Liver (tissue), 9 donors: ENCODE measurements around the gene TACO1. TPM values are rescaled to one million over a fixed set of nuclear protein-coding genes. Genes with fewer than 3 reads are reported as not detected.

Source experiments
- DNase-seq: peaks from one replicate; pipeline ENCODE4 v3.0.0-alpha.2; 2017; ENCODE audit warnings: low spot score
- H3K27ac ChIP-seq, 2 donors: one replicate each; pipeline ENCODE4 v1.7.0; 2013; ENCODE audit warnings: inconsistent platforms in 2 of 2, low read length in 2 of 2, control low read depth in 1 of 2, low read depth in 1 of 2, mild to moderate bottlenecking in 1 of 2
- H3K27me3 ChIP-seq, 4 donors: one replicate each; pipeline versions ENCODE4 v1.6.1 to v1.7.0; 2013; ENCODE audit warnings: low read length in 3 of 4, inconsistent platforms in 1 of 4, mild to moderate bottlenecking in 1 of 4, moderate library complexity in 1 of 4; ENCODE audit not compliant: control insufficient read depth in 4 of 4, insufficient read depth in 4 of 4
- H3K36me3 ChIP-seq, 4 donors: one replicate each; pipeline versions ENCODE4 v1.6.1 to v1.7.0; 2013; ENCODE audit warnings: low read length in 3 of 4, mild to moderate bottlenecking in 3 of 4, low read depth in 1 of 4, moderate library complexity in 1 of 4; ENCODE audit not compliant: control insufficient read depth in 4 of 4, insufficient read depth in 3 of 4
- H3K4me1 ChIP-seq, 4 donors: one replicate each; pipeline versions ENCODE4 v1.6.1 to v1.7.0; 2013; ENCODE audit warnings: low read length in 3 of 4, mild to moderate bottlenecking in 3 of 4, moderate library complexity in 1 of 4; ENCODE audit not compliant: control insufficient read depth in 4 of 4, insufficient read depth in 4 of 4
- H3K4me3 ChIP-seq, 3 donors: one replicate each; pipeline versions ENCODE4 v1.6.1 to v1.7.0; 2013; ENCODE audit warnings: low read length in 3 of 3, control low read depth in 1 of 3, low read depth in 1 of 3, mild to moderate bottlenecking in 1 of 3
- H3K9ac ChIP-seq, 2 donors: one replicate each; pipeline ENCODE4 v1.7.0; 2013; ENCODE audit warnings: low read length in 2 of 2, mild to moderate bottlenecking in 2 of 2, moderate library complexity in 2 of 2, control low read depth in 1 of 2, low read depth in 1 of 2
- H3K9me3 ChIP-seq, 4 donors: one replicate each; pipeline versions ENCODE4 v1.6.1 to v1.7.0; 2013; ENCODE audit warnings: low read length in 3 of 4; ENCODE audit not compliant: control insufficient read depth in 4 of 4
- ATF3 ChIP-seq: IDR thresholded peaks from 2 replicates; pipeline ENCODE4 v1.6.1; 2016; ENCODE audit warnings: antibody characterized with exemption
- EGR1 ChIP-seq, 2 donors: IDR thresholded peaks; 2 replicates each; pipeline ENCODE4 v1.6.1; 2016 to 2018; ENCODE audit warnings: antibody characterized with exemption in 2 of 2, low read depth in 2 of 2
- FOXA2 ChIP-seq: IDR thresholded peaks from 2 replicates; pipeline ENCODE4 v1.6.1; 2016; ENCODE audit warnings: antibody characterized with exemption
- GABPA ChIP-seq, 2 donors: IDR thresholded peaks in 1 of 2; conservative IDR thresholded peaks in 1 of 2; 2 replicates each; pipeline ENCODE4 v1.6.1; 2016; ENCODE audit warnings: antibody characterized with exemption in 2 of 2, mild to moderate bottlenecking in 1 of 2, moderate library complexity in 1 of 2
- HNF4A ChIP-seq, 2 donors: conservative IDR thresholded peaks; 2 replicates each; pipeline ENCODE4 v1.6.1; 2016; ENCODE audit warnings: antibody characterized with exemption in 2 of 2, mild to moderate bottlenecking in 2 of 2
- HNF4G ChIP-seq: IDR thresholded peaks from 2 replicates; pipeline ENCODE4 v1.6.1; 2016; ENCODE audit warnings: antibody characterized with exemption
- JUND ChIP-seq, 2 donors: IDR thresholded peaks; 2 replicates each; pipeline ENCODE4 v1.6.1; 2016; ENCODE audit warnings: antibody characterized with exemption in 2 of 2
- MAX ChIP-seq: IDR thresholded peaks from 2 replicates; pipeline ENCODE4 v1.6.1; 2016; ENCODE audit warnings: antibody characterized with exemption
- NR2F2 ChIP-seq: IDR thresholded peaks from 2 replicates; pipeline ENCODE4 v1.6.1; 2016; ENCODE audit warnings: antibody characterized with exemption
- RAD21 ChIP-seq, 2 donors: IDR thresholded peaks; 2 replicates each; pipeline ENCODE4 v1.6.1; 2016; ENCODE audit warnings: antibody characterized with exemption in 2 of 2, mild to moderate bottlenecking in 2 of 2
- RXRA ChIP-seq, 2 donors: IDR thresholded peaks; 2 replicates each; pipeline ENCODE4 v1.6.1; 2017 to 2018; ENCODE audit warnings: antibody characterized with exemption in 2 of 2, mild to moderate bottlenecking in 1 of 2
- SP1 ChIP-seq: IDR thresholded peaks from 2 replicates; pipeline ENCODE4 v1.6.1; 2018; ENCODE audit warnings: antibody characterized with exemption, mild to moderate bottlenecking
- TAF1 ChIP-seq: conservative IDR thresholded peaks from 2 replicates; pipeline ENCODE4 v1.6.1; 2016; ENCODE audit warnings: antibody characterized with exemption, mild to moderate bottlenecking
- YY1 ChIP-seq: IDR thresholded peaks from 2 replicates; pipeline ENCODE4 v1.6.1; 2016; ENCODE audit warnings: antibody characterized with exemption, mild to moderate bottlenecking
- WGBS: extraction: QIAGEN DNeasy Blood & Tissue Kit; methylation state at CpG from one replicate; pipeline ENCODE4 v1.1.7; 2013; 5-methylcytosine and 5-hydroxymethylcytosine counted together
- polyA plus RNA-seq, 2 donors: library from polyadenylated mRNA; stranded (reverse) in 1 of 2; unstranded in 1 of 2; fragments of 200-250 nt in 1 of 2; fragments of >200 nt in 1 of 2; fragmentation: Nextera tagmentation in 1 of 2; extraction: Ambion mirVana in 1 of 2; gene quantifications; one replicate each; pipeline versions ENCODE4 v1.2.1 to v1.2.3, GENCODE V29; 2013 to 2015
- total RNA-seq, 2 donors: library from RNA; depleted of rRNA; stranded (reverse); fragments of >200 nt; gene quantifications; one replicate each; pipeline ENCODE4 v1.2.3, GENCODE V29; 2014
- TF ChIP-seq, protein P1 (sequence below): fragments of 150-350 bp; IDR thresholded peaks from 2 replicates; pipeline ENCODE4 v1.5.1; 2017; ENCODE audit warnings: improper control_type of control experiment, low read depth, low read length; ENCODE audit not compliant: missing input control
- TF ChIP-seq, protein P2 (sequence below): IDR thresholded peaks from 2 replicates; pipeline ENCODE4 v1.6.1; 2016; ENCODE audit warnings: antibody characterized with exemption, mild to moderate bottlenecking
- TF ChIP-seq, protein P3 (sequence below): IDR thresholded peaks from 2 replicates; pipeline ENCODE4 v1.6.1; 2016; ENCODE audit warnings: antibody characterized with exemption
- donor health status: healthy.
- donor health status: healthy.
- donor health status: healthy.
- donor health status: healthy.
- donor health status: healthy.

TACO1 gene
- total and polyA plus RNA-seq, 4 donors, result 14.3 to 55.8 (median 41.7) TPM

DNA sequence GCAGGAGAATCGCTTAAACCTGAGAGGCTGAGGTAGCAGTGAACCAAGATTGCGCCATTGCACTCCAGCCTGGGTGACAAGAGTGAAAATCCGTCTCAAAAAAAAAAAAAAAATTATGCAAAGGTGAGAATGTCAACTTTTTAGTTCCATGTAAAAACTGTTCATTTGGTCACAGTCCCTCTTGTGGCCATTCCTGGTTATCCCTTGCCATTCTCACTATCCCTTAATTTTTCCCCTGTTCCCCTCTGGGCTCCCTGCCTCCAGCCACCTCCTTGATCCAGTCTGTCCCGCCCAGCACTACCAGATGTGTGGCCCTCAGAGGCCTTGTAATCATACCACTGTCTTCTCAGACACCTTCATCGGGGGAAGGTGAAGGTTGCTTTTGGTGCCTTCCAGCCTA lies 27.1 kb upstream of the TACO1 start:
- DNase-seq, result no peak
- no peaks in the 10 kb centered on the region for H3K9me3 ChIP-seq
- H3K27me3 ChIP-seq, result no peaks in the 10 kb centered on the region
- TF ChIP-seq GABPA (IDR thresholded peaks at IDR 0.05 in 1 of 2, conservative IDR thresholded peaks at IDR 0.05 in 1 of 2) (no peak), RAD21 (IDR thresholded peaks at IDR 0.05) (peak; percentile 46 to 65), YY1 (no peak), MAX (no peak), HNF4G (no peak), ATF3 (no peak), HNF4A (conservative IDR thresholded peaks at IDR 0.05) (no peak), SP1 (no peak), EGR1 (IDR thresholded peaks at IDR 0.05; ENCODE audit: low read depth in 2 of 2) (no peak), JUND (IDR thresholded peaks at IDR 0.05) (no peak), NR2F2 (no peak), TAF1 (no peak)
- TF ChIP-seq, protein P1, sequence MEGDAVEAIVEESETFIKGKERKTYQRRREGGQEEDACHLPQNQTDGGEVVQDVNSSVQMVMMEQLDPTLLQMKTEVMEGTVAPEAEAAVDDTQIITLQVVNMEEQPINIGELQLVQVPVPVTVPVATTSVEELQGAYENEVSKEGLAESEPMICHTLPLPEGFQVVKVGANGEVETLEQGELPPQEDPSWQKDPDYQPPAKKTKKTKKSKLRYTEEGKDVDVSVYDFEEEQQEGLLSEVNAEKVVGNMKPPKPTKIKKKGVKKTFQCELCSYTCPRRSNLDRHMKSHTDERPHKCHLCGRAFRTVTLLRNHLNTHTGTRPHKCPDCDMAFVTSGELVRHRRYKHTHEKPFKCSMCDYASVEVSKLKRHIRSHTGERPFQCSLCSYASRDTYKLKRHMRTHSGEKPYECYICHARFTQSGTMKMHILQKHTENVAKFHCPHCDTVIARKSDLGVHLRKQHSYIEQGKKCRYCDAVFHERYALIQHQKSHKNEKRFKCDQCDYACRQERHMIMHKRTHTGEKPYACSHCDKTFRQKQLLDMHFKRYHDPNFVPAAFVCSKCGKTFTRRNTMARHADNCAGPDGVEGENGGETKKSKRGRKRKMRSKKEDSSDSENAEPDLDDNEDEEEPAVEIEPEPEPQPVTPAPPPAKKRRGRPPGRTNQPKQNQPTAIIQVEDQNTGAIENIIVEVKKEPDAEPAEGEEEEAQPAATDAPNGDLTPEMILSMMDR, result peak; percentile 40
- TF ChIP-seq, protein P2, sequence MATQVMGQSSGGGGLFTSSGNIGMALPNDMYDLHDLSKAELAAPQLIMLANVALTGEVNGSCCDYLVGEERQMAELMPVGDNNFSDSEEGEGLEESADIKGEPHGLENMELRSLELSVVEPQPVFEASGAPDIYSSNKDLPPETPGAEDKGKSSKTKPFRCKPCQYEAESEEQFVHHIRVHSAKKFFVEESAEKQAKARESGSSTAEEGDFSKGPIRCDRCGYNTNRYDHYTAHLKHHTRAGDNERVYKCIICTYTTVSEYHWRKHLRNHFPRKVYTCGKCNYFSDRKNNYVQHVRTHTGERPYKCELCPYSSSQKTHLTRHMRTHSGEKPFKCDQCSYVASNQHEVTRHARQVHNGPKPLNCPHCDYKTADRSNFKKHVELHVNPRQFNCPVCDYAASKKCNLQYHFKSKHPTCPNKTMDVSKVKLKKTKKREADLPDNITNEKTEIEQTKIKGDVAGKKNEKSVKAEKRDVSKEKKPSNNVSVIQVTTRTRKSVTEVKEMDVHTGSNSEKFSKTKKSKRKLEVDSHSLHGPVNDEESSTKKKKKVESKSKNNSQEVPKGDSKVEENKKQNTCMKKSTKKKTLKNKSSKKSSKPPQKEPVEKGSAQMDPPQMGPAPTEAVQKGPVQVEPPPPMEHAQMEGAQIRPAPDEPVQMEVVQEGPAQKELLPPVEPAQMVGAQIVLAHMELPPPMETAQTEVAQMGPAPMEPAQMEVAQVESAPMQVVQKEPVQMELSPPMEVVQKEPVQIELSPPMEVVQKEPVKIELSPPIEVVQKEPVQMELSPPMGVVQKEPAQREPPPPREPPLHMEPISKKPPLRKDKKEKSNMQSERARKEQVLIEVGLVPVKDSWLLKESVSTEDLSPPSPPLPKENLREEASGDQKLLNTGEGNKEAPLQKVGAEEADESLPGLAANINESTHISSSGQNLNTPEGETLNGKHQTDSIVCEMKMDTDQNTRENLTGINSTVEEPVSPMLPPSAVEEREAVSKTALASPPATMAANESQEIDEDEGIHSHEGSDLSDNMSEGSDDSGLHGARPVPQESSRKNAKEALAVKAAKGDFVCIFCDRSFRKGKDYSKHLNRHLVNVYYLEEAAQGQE, result no peak
- no peak overlapping the region for H3K4me3 ChIP-seq
- no peaks in the 10 kb centered on the region for H3K36me3 ChIP-seq
- peaks cover 0 to 2% (median 0%) of the 10 kb centered on the region in 4 donors for H3K4me1 ChIP-seq
- WGBS, result 82% methylated on average over 5 of the region's 5 CpGs
- no peak overlapping the region for H3K27ac ChIP-seq
- H3K9ac ChIP-seq, result no peak overlapping the region

GRCh38 chr17:63578027-63578768 lies 22.5 kb upstream of the TACO1 start:
- Histone ChIP-seq H3K36me3 (peaks cover 0 to 26% (median 15%) of the 10 kb centered on the region in 4 donors), H3K9me3 (no peaks in the 10 kb centered on the region), H3K9ac (no peak overlapping the region), H3K27ac (no peak overlapping the region), H3K27me3 (no peaks in the 10 kb centered on the region), H3K4me1 (no peaks in the 10 kb centered on the region), H3K4me3 (no peak overlapping the region)
- WGBS, result 92% methylated on average over 7 of the region's 7 CpGs
- DNase-seq, result no peak
- TF ChIP-seq SP1 (no peak), RXRA (IDR thresholded peaks at IDR 0.05) (no peak), GABPA (IDR thresholded peaks at IDR 0.05 in 1 of 2, conservative IDR thresholded peaks at IDR 0.05 in 1 of 2) (no peak), JUND (IDR thresholded peaks at IDR 0.05) (no peak), RAD21 (IDR thresholded peaks at IDR 0.05) (no peak), ATF3 (no peak), MAX (no peak), FOXA2 (no peak), EGR1 (IDR thresholded peaks at IDR 0.05; ENCODE audit: low read depth in 2 of 2) (no peak), TAF1 (no peak)
- TF ChIP-seq, protein P3, sequence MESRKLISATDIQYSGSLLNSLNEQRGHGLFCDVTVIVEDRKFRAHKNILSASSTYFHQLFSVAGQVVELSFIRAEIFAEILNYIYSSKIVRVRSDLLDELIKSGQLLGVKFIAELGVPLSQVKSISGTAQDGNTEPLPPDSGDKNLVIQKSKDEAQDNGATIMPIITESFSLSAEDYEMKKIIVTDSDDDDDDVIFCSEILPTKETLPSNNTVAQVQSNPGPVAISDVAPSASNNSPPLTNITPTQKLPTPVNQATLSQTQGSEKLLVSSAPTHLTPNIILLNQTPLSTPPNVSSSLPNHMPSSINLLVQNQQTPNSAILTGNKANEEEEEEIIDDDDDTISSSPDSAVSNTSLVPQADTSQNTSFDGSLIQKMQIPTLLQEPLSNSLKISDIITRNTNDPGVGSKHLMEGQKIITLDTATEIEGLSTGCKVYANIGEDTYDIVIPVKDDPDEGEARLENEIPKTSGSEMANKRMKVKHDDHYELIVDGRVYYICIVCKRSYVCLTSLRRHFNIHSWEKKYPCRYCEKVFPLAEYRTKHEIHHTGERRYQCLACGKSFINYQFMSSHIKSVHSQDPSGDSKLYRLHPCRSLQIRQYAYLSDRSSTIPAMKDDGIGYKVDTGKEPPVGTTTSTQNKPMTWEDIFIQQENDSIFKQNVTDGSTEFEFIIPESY, result no peak
- TF ChIP-seq, protein P1, result no peak
